Liver (tissue), 9 donors: Measurements from ENCODE around the gene DMTF1. TPM values are rescaled to one million over a fixed set of nuclear protein-coding genes. Genes with fewer than 3 reads are reported as not detected.

Source experiments
- DNase-seq: peaks from one replicate; pipeline ENCODE4 v3.0.0-alpha.2; 2017; ENCODE audit warnings: low spot score
- H3K27ac ChIP-seq, 2 donors: one replicate each; pipeline ENCODE4 v1.7.0; 2013; ENCODE audit warnings: inconsistent platforms in 2 of 2, low read length in 2 of 2, control low read depth in 1 of 2, low read depth in 1 of 2, mild to moderate bottlenecking in 1 of 2
- H3K27me3 ChIP-seq, 4 donors: one replicate each; pipeline versions ENCODE4 v1.6.1 to v1.7.0; 2013; ENCODE audit warnings: low read length in 3 of 4, inconsistent platforms in 1 of 4, mild to moderate bottlenecking in 1 of 4, moderate library complexity in 1 of 4; ENCODE audit not compliant: control insufficient read depth in 4 of 4, insufficient read depth in 4 of 4
- H3K36me3 ChIP-seq, 4 donors: one replicate each; pipeline versions ENCODE4 v1.6.1 to v1.7.0; 2013; ENCODE audit warnings: low read length in 3 of 4, mild to moderate bottlenecking in 3 of 4, low read depth in 1 of 4, moderate library complexity in 1 of 4; ENCODE audit not compliant: control insufficient read depth in 4 of 4, insufficient read depth in 3 of 4
- H3K4me1 ChIP-seq, 4 donors: one replicate each; pipeline versions ENCODE4 v1.6.1 to v1.7.0; 2013; ENCODE audit warnings: low read length in 3 of 4, mild to moderate bottlenecking in 3 of 4, moderate library complexity in 1 of 4; ENCODE audit not compliant: control insufficient read depth in 4 of 4, insufficient read depth in 4 of 4
- H3K4me3 ChIP-seq, 3 donors: one replicate each; pipeline versions ENCODE4 v1.6.1 to v1.7.0; 2013; ENCODE audit warnings: low read length in 3 of 3, control low read depth in 1 of 3, low read depth in 1 of 3, mild to moderate bottlenecking in 1 of 3
- H3K9ac ChIP-seq, 2 donors: one replicate each; pipeline ENCODE4 v1.7.0; 2013; ENCODE audit warnings: low read length in 2 of 2, mild to moderate bottlenecking in 2 of 2, moderate library complexity in 2 of 2, control low read depth in 1 of 2, low read depth in 1 of 2
- H3K9me3 ChIP-seq, 4 donors: one replicate each; pipeline versions ENCODE4 v1.6.1 to v1.7.0; 2013; ENCODE audit warnings: low read length in 3 of 4; ENCODE audit not compliant: control insufficient read depth in 4 of 4
- ATF3 ChIP-seq: IDR thresholded peaks from 2 replicates; pipeline ENCODE4 v1.6.1; 2016; ENCODE audit warnings: antibody characterized with exemption
- CTCF ChIP-seq: fragments of 150-350 bp; IDR thresholded peaks from 2 replicates; pipeline ENCODE4 v1.5.1; 2017; ENCODE audit warnings: improper control_type of control experiment, low read depth, low read length; ENCODE audit not compliant: missing input control
- EGR1 ChIP-seq, 2 donors: IDR thresholded peaks; 2 replicates each; pipeline ENCODE4 v1.6.1; 2016 to 2018; ENCODE audit warnings: antibody characterized with exemption in 2 of 2, low read depth in 2 of 2
- FOXA1 ChIP-seq: IDR thresholded peaks from 2 replicates; pipeline ENCODE4 v1.6.1; 2016; ENCODE audit warnings: antibody characterized with exemption
- FOXA2 ChIP-seq: IDR thresholded peaks from 2 replicates; pipeline ENCODE4 v1.6.1; 2016; ENCODE audit warnings: antibody characterized with exemption
- GABPA ChIP-seq, 2 donors: IDR thresholded peaks in 1 of 2; conservative IDR thresholded peaks in 1 of 2; 2 replicates each; pipeline ENCODE4 v1.6.1; 2016; ENCODE audit warnings: antibody characterized with exemption in 2 of 2, mild to moderate bottlenecking in 1 of 2, moderate library complexity in 1 of 2
- HNF4A ChIP-seq, 2 donors: conservative IDR thresholded peaks; 2 replicates each; pipeline ENCODE4 v1.6.1; 2016; ENCODE audit warnings: antibody characterized with exemption in 2 of 2, mild to moderate bottlenecking in 2 of 2
- HNF4G ChIP-seq: IDR thresholded peaks from 2 replicates; pipeline ENCODE4 v1.6.1; 2016; ENCODE audit warnings: antibody characterized with exemption
- JUND ChIP-seq, 2 donors: IDR thresholded peaks; 2 replicates each; pipeline ENCODE4 v1.6.1; 2016; ENCODE audit warnings: antibody characterized with exemption in 2 of 2
- MAX ChIP-seq: IDR thresholded peaks from 2 replicates; pipeline ENCODE4 v1.6.1; 2016; ENCODE audit warnings: antibody characterized with exemption
- NR2F2 ChIP-seq: IDR thresholded peaks from 2 replicates; pipeline ENCODE4 v1.6.1; 2016; ENCODE audit warnings: antibody characterized with exemption
- RAD21 ChIP-seq, 2 donors: IDR thresholded peaks; 2 replicates each; pipeline ENCODE4 v1.6.1; 2016; ENCODE audit warnings: antibody characterized with exemption in 2 of 2, mild to moderate bottlenecking in 2 of 2
- REST ChIP-seq: IDR thresholded peaks from 2 replicates; pipeline ENCODE4 v1.6.1; 2016; ENCODE audit warnings: antibody characterized with exemption, mild to moderate bottlenecking
- SP1 ChIP-seq: IDR thresholded peaks from 2 replicates; pipeline ENCODE4 v1.6.1; 2018; ENCODE audit warnings: antibody characterized with exemption, mild to moderate bottlenecking
- YY1 ChIP-seq: IDR thresholded peaks from 2 replicates; pipeline ENCODE4 v1.6.1; 2016; ENCODE audit warnings: antibody characterized with exemption, mild to moderate bottlenecking
- WGBS: extraction: QIAGEN DNeasy Blood & Tissue Kit; methylation state at CpG from one replicate; pipeline ENCODE4 v1.1.7; 2013; 5-methylcytosine and 5-hydroxymethylcytosine counted together
- polyA plus RNA-seq, 2 donors: library from polyadenylated mRNA; stranded (reverse) in 1 of 2; unstranded in 1 of 2; fragments of 200-250 nt in 1 of 2; fragments of >200 nt in 1 of 2; fragmentation: Nextera tagmentation in 1 of 2; extraction: Ambion mirVana in 1 of 2; gene quantifications; one replicate each; pipeline versions ENCODE4 v1.2.1 to v1.2.3, GENCODE V29; 2013 to 2015
- total RNA-seq, 2 donors: library from RNA; depleted of rRNA; stranded (reverse); fragments of >200 nt; gene quantifications; one replicate each; pipeline ENCODE4 v1.2.3, GENCODE V29; 2014
- donor health status: healthy.
- donor health status: healthy.
- donor health status: healthy.
- donor health status: healthy.
- donor health status: healthy.

Gene DMTF1
- total and polyA plus RNA-seq, 4 donors: 6.5 to 54.6 (median 26.0) TPM

GRCh38 chr7:87129332-87129731 lies 22.9 kb upstream of the DMTF1 start:
- no peaks in the 10 kb centered on the region for H3K36me3 ChIP-seq
- H3K27ac ChIP-seq: no peak overlapping the region
- no peak for DNase-seq
- TF ChIP-seq FOXA2 (no peak), ATF3 (no peak), JUND (IDR thresholded peaks at IDR 0.05) (no peak), NR2F2 (no peak), HNF4G (no peak), RAD21 (IDR thresholded peaks at IDR 0.05) (no peak), HNF4A (conservative IDR thresholded peaks at IDR 0.05) (no peak), GABPA (IDR thresholded peaks at IDR 0.05 in 1 of 2, conservative IDR thresholded peaks at IDR 0.05 in 1 of 2) (no peak), REST (no peak), EGR1 (IDR thresholded peaks at IDR 0.05; ENCODE audit: low read depth in 2 of 2) (no peak), FOXA1 (no peak), CTCF (no peak), YY1 (no peak), MAX (no peak), SP1 (no peak)
- no peak overlapping the region for H3K4me3 ChIP-seq
- WGBS: 70% methylated on average over 3 of the region's 3 CpGs
- no peak overlapping the region for H3K9ac ChIP-seq
- H3K4me1 ChIP-seq: no peaks in the 10 kb centered on the region
- no peaks in the 10 kb centered on the region for H3K27me3 ChIP-seq
- H3K9me3 ChIP-seq: no peaks in the 10 kb centered on the region

- Histone ChIP-seq H3K27ac (no peak overlapping the region), H3K4me3 (no peak overlapping the region), H3K9me3 (no peaks in the 10 kb centered on the region), H3K36me3 (no peaks in the 10 kb centered on the region), H3K9ac (no peak overlapping the region), H3K4me1 (no peaks in the 10 kb centered on the region), H3K27me3 (no peaks in the 10 kb centered on the region)
- 65% methylated on average over 3 of the region's 3 CpGs for WGBS
- DNase-seq: no peak
- TF ChIP-seq RAD21 (IDR thresholded peaks at IDR 0.05): no peak
- TF ChIP-seq FOXA2: no peak
- no peak for TF ChIP-seq MAX
- no peak for TF ChIP-seq CTCF
- TF ChIP-seq FOXA1: no peak
- TF ChIP-seq SP1: no peak
- TF ChIP-seq JUND (IDR thresholded peaks at IDR 0.05): no peak
- TF ChIP-seq GABPA (IDR thresholded peaks at IDR 0.05 in 1 of 2, conservative IDR thresholded peaks at IDR 0.05 in 1 of 2): no peak
- no peak for TF ChIP-seq NR2F2
Observed at GRCh38 chr7:87129848-87130247, 22.4 kb upstream of the DMTF1 start.
